HepG2 (cell line): ENCODE measurements around the gene EPS8L1. TPM values are rescaled to one million over a fixed set of nuclear protein-coding genes. Genes with fewer than 3 reads are reported as not detected.
A peak's percentile ranks its signal among the peaks of the same experiment; 100 is the strongest.

Source experiments
- HDAC1 ChIP-seq: sonication (generic); formaldehyde crosslinking; IDR thresholded peaks from 2 replicates; pipeline ENCODE4 v1.5.1; 2020; ENCODE audit warnings: mild to moderate bottlenecking, missing genetic modification reagents
- HNF1A ChIP-seq, 2 experiments: sonication (generic) in 1 of 2; formaldehyde crosslinking in 1 of 2; IDR thresholded peaks; 2 replicates each; pipeline versions ENCODE4 v1.4.0 to v1.6.1; 2016 to 2020; ENCODE audit warnings: borderline replicate concordance in 1 of 2, low read depth in 1 of 2, mild to moderate bottlenecking in 1 of 2, missing genetic modification reagents in 1 of 2
- HNF4G ChIP-seq, 2 experiments: sonication (generic) in 1 of 2; formaldehyde crosslinking in 1 of 2; IDR thresholded peaks; 2 replicates each; pipeline versions ENCODE4 v1.4.0 to v1.6.1; 2011 to 2020; ENCODE audit warnings: borderline replicate concordance in 2 of 2, low read depth in 2 of 2, mild to moderate bottlenecking in 2 of 2, low read length in 1 of 2, missing genetic modification reagents in 1 of 2, moderate library complexity in 1 of 2
- KLF12 ChIP-seq: sonication (generic); formaldehyde crosslinking; IDR thresholded peaks from 2 replicates; pipeline ENCODE4 v1.4.0; 2020; ENCODE audit warnings: missing genetic modification reagents, borderline replicate concordance
- MLLT10 ChIP-seq: sonication (generic); formaldehyde crosslinking; IDR thresholded peaks from 2 replicates; pipeline ENCODE4 v1.4.0; 2020; ENCODE audit warnings: missing genetic modification reagents
- PBX3 ChIP-seq: sonication (generic); formaldehyde crosslinking; IDR thresholded peaks from 2 replicates; pipeline ENCODE4 v1.8.1; 2023; ENCODE audit warnings: missing genetic modification reagents, inconsistent platforms, borderline replicate concordance
- SALL2 ChIP-seq: sonication (generic); formaldehyde crosslinking; IDR thresholded peaks from 2 replicates; pipeline ENCODE4 v1.8.1; 2023; ENCODE audit warnings: mild to moderate bottlenecking, missing genetic modification reagents, inconsistent platforms
- SOX6 ChIP-seq, 2 experiments: fragments of 450-650 bp in 1 of 2; sonication (generic) in 1 of 2; formaldehyde crosslinking in 1 of 2; IDR thresholded peaks; 2 replicates each; pipeline versions ENCODE4 v1.4.0 to v1.6.1; 2017 to 2020; ENCODE audit warnings: antibody characterized with exemption in 1 of 2, mild to moderate bottlenecking in 1 of 2, missing genetic modification reagents in 1 of 2
- SRSF9 ChIP-seq: fragments of 200-400 bp; formaldehyde crosslinking; IDR thresholded peaks from 2 replicates; pipeline ENCODE4 v1.6.1; 2018; ENCODE audit warnings: borderline replicate concordance, mild to moderate bottlenecking, low read depth, low read length; ENCODE audit not compliant: insufficient read depth, poor library complexity, severe bottlenecking
- TCF7L2 ChIP-seq: IDR thresholded peaks from 2 replicates; pipeline ENCODE4 v1.6.1; 2011; ENCODE audit warnings: mild to moderate bottlenecking, low read depth, low read length, moderate library complexity
- TFAP4 ChIP-seq: sonication (generic); IDR thresholded peaks from 2 replicates; pipeline ENCODE4 v1.6.1; 2016; ENCODE audit warnings: low read depth, borderline replicate concordance
- THAP9 ChIP-seq: sonication (generic); formaldehyde crosslinking; IDR thresholded peaks from 2 replicates; pipeline ENCODE4; 2020; ENCODE audit warnings: missing genetic modification reagents, mild to moderate bottlenecking, borderline replicate concordance
- ZC3H4 ChIP-seq: sonication (generic); formaldehyde crosslinking; IDR thresholded peaks from 2 replicates; pipeline ENCODE4 v1.4.0; 2020; ENCODE audit warnings: missing genetic modification reagents, borderline replicate concordance
- ZIK1 ChIP-seq: sonication (generic); formaldehyde crosslinking; IDR thresholded peaks from 2 replicates; pipeline ENCODE4 v1.5.0; 2020; ENCODE audit warnings: mild to moderate bottlenecking, low read depth, missing genetic modification reagents, borderline replicate concordance
- ZMAT5 ChIP-seq: sonication (generic); formaldehyde crosslinking; IDR thresholded peaks from 2 replicates; pipeline ENCODE4 v1.5.0; 2020; ENCODE audit warnings: mild to moderate bottlenecking, low read depth, missing genetic modification reagents, borderline replicate concordance
- ZNF20 ChIP-seq: sonication (generic); formaldehyde crosslinking; IDR thresholded peaks from 2 replicates; pipeline ENCODE4 v1.4.0; 2020; ENCODE audit warnings: mild to moderate bottlenecking, moderate library complexity, missing genetic modification reagents
- polyA plus RNA-seq, 8 experiments: library from polyadenylated mRNA; depleted of rRNA in 3 of 8; stranded (reverse) in 7 of 8; unstranded in 1 of 8; fragments of >200 nt; fragmentation: Illumina TruSeq in 4 of 8; extraction: Trizol in 4 of 8; gene quantifications; 2 replicates each; pipeline versions ENCODE4 v1.2.1 to v1.2.3, GENCODE V29; 2011 to 2016; ENCODE audit warnings: low read depth in 4 of 8, missing spikeins in 1 of 8, mixed read lengths in 1 of 8; ENCODE audit not compliant: insufficient read depth in 1 of 8
- total RNA-seq, 5 experiments: library from RNA; depleted of rRNA; stranded (reverse); fragments of >200 nt; fragmentation: Illumina TruSeq; extraction: Trizol; gene quantifications; 2 replicates each; pipeline ENCODE4 v1.2.3, GENCODE V29; 2016; ENCODE audit warnings: low read depth in 1 of 5

The EPS8L1 gene
- total and polyA plus RNA-seq, 2 of the 13 experiments (the other 11 are each of a cell fraction or from before 2014, with no cell fraction given): 3.0 to 6.3 TPM

- no peak for TF ChIP-seq TFAP4
- TF ChIP-seq SALL2: no peak
- TF ChIP-seq MLLT10: no peak
- no peak for TF ChIP-seq TCF7L2
- no peak for TF ChIP-seq HNF4G (IDR thresholded peaks at IDR 0.05; ENCODE audit: borderline replicate concordance, low read depth, low read length)
- TF ChIP-seq HNF4G (CRISPR knock-in tag; IDR thresholded peaks at IDR 0.05; ENCODE audit: borderline replicate concordance, low read depth): no peak
- no peak for TF ChIP-seq THAP9
- no peak for TF ChIP-seq ZC3H4 (CRISPR knock-in tag)
- 0 out of 2 replicates have a peak, but pooled peaks have one; percentile 35 for TF ChIP-seq KLF12
- TF ChIP-seq HDAC1 (CRISPR knock-in tag): peak; percentile 35; the same call in 1 of the 2 replicates
- TF ChIP-seq SRSF9: no peak
- no peak for TF ChIP-seq ZMAT5
- no peak for TF ChIP-seq ZIK1 (CRISPR knock-in tag)
- TF ChIP-seq HNF1A (IDR thresholded peaks at IDR 0.05; ENCODE audit: low read depth): no peak
- TF ChIP-seq HNF1A (CRISPR knock-in tag; IDR thresholded peaks at IDR 0.05; ENCODE audit: borderline replicate concordance): no peak
- TF ChIP-seq SOX6 (IDR thresholded peaks at IDR 0.05): no peak
- TF ChIP-seq SOX6 (CRISPR knock-in tag; IDR thresholded peaks at IDR 0.05): 0 out of 2 replicates have a peak, but pooled peaks have one; percentile 7
- TF ChIP-seq PBX3 (CRISPR knock-in tag): no peak
- no peak for TF ChIP-seq ZNF20 (CRISPR knock-in tag)
Measured at GRCh38 chr19:55080968-55081769, 5.5 kb downstream of the EPS8L1 start (continued).
